Measurements from ENCODE around the gene DOCK10.

DOCK10 gene

DNA sequence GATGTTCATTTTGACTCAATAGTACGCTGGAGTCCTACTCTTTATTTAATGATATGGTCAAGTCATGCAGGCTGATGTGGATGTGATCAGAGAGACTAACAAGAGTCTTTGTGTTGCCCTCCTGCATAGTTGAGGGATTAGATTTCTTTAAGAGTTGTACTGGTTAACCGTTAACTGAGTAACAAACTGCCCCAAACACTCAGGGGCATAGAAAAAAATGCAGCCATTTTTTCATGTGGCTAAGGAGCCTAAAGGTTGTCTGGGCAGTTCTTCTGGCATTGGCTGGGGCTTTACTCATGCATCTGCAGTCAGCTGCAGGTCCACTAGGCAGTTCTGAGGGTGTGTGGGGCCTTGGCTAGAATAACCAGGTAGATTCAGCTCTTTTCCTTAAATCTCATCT, 32.5 kb downstream of the DOCK10 start:
- no peak for DNase-seq

DNA sequence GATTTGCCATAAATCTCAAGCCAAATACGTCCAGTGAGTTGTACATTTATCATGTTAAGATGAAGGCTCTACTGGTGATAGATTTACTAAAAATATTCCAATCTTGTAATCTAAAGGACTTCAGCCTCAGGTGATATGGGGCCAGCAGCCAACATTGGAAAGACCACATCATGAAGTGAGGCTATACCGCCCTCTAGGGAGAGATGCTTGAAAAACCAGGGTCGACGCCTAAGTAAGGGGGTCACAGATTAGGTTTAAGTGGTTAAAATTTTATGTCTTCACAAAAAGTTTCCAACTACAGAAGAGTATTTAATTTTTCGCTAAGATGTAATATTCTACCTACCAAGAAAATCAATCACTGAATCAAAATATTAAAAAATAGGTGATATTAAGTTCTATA, 33.3 kb downstream of the DOCK10 start:
- peak; percentile 1 to 6 for DNase-seq

DNA sequence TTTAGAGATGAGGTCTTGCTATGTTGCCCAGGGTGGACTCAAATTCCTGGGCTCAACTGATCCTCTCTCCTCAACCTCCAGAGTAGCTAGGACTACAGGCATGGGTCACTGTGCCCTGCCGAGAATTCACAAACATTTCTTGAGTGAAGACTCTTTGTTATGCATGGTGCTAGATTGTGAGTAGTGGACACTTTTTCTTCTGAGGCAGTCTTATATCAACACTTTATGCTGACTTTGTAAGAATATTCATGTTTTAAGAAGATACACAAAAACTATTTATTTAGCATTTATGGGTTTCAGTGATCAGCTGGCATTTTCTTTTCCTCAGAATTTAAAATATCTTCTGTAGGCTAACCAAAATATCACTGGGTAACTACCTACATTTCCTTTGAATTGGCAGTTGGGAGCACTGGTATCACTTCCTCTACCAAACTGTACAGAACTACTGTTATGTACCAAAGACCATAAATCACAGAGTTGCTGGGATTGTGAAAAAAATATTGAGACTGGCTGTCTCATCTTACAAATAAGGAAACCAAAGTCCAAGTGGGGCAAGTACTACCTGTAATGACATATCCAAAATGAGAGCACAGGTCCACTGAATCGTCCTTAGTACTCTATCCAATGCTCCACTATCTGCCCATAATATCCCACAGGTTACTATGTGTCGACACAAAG, 34.0 kb downstream of the DOCK10 start:
- no peak for DNase-seq

DNA sequence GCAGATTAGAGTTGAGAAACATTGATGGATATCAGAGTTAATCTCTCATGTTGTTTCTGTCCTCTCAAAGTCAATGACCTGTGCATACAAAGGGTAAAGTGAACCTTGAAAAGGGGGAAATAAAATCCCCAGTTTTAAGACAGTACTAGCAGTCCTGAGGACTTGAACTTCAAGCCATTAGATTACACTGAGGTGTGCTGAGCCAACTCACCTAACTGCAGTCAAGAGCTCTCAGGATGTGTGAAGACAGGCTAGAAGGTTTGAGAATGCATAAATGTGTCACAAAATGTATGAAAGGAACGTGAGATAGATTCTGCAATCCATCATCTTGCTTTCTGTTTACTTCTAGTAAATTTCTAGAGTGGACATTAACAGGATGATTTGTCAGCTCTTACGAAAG, 35.5 kb downstream of the DOCK10 start:
- no peak for DNase-seq

DNA sequence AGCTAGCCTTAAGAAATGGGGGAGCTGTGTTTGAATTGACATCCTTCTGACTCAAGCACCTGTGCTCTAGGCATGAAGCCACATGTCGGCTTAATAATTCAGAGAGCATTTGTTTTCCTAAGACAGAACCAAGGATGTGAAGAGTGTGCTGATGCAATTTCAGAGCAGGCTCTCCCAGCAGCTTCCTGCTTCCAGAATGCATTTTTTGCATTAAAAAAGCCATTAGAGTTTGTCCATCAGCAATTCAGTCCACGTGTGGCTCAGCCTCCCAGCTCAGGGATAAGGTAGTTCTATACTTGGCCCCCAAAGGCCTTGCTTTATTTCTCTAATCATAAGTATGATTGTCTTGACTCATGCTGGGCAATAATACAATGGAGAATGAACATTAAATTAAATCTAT, 37.7 kb downstream of the DOCK10 start:
- no peak for DNase-seq

DNA sequence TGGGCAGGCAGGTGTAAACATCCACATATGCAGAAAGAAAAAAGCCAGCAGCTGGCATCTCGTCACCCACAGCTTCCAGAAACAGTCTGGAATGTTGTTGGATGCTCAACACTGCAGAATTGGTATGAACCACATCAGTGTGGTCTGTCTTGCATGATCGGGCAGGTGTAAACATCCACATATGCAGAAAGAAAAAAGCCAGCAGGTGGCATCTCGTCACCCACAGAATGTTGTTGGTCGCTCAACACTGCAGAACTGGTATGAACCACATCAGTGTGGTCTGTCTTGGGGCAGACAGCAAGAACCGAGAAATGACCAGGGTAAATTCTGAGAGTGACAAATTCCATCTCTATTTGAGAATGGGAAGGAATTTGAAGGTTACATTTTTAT, 39.6 kb downstream of the DOCK10 start:
- DNase-seq = no peak

DNA sequence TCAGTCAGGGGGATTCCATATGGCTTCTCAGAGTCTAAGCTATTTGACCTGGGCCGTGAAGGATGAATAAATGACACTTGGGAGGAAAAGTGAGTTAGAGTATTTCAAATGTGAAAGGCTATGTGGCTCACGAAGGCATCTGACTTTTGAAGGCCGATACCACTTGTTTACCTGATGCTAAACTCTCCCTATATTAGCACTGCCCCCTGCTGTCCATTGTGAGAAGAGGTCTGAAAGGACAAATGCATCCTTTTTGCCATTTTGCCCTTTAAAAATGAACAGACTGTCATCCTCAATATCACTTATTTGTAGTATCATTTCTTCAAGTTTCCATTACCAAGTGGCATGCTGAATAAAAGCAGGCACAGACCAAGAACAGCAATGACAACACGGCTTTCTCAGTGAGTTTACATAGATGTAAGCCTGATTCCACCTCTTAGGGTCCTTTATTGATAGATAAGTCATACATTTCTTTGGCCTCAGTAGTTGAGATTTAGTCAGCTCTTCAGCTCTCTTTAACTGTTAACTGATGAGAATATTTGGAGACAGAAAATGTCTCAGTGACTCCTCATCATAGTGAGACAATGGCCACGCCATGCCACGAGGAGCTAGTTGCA, 40.1 kb downstream of the DOCK10 start:
- DNase-seq = peak; percentile 50 to 51

DNA sequence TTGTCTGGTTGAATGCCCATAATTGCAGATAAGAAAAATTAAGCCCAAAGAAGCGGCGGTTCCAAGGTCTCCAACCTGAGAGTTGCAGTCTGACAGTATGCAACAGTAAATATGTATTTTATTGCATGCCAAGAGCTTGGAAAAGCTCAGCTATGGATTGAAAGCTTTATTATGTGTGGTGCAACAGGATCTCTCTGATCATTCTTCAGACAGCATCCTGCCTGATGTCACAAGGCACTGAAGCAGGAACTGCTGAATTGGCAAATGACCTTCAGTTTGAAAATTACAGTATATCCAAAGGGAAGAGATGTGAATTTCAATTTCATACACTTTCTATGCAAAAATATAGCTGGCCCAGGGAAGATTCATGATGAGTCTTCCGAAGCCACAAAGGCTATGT, 42.5 kb downstream of the DOCK10 start:
- no peak for DNase-seq

DNA sequence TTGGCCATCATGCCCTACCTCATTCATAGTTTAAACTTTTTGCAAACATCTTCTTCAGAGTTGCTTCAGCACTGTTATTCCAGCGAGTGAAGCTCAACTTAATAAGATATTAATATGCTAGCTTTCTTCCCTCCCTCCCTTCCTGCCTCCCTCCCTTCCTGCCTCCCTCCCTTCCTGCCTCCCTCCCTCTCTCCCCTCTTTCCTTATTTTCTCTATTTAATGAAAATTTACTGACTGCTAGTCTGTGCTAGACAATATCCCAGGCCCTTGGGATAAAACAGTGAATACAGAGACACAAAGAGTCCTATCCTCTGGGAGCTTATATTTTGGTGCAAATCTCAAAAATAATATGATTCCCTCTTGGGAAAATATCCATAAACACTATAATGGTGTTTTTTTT, 42.9 kb downstream of the DOCK10 start:
- no peak for DNase-seq

DNA sequence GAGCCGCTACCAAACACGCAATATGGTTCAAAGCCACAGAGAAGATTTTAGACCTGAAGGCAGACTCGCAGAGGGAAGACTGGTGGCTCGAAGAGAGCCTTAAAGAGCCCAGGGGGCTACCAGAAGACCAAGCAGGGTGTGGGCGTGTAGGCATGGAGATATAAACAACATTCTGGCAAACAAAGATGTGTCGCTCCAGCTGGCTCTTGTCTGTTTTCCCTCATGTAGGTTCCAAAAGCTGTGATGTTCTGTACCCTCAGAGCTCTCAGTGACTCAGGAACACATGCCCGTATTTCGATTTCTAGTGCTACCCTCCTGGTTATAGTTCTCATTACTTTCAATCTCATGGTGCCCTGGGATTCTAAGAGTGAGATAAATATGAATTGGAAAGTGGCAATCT, 44.5 kb downstream of the DOCK10 start:
- no peak for DNase-seq

DNA sequence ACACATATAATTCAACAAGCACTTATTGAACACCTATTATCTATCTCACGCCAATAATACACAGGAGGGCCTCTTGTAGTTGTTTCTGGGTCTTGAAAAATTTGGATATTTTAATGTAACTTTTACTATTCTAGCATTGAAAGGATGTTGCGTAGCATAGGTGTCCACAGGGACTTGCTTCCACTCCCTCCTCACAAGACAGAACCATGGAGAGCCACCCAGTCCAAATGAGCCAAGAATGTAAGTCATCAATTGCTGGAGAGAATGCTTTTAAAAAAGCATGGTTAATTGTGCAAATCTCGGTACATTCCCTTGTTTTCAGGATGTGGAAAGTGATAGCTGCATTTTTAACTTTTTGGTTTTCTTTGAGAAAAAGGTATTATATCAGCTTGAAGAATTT, 46.8 kb downstream of the DOCK10 start:
- DNase-seq = no peak

DNA sequence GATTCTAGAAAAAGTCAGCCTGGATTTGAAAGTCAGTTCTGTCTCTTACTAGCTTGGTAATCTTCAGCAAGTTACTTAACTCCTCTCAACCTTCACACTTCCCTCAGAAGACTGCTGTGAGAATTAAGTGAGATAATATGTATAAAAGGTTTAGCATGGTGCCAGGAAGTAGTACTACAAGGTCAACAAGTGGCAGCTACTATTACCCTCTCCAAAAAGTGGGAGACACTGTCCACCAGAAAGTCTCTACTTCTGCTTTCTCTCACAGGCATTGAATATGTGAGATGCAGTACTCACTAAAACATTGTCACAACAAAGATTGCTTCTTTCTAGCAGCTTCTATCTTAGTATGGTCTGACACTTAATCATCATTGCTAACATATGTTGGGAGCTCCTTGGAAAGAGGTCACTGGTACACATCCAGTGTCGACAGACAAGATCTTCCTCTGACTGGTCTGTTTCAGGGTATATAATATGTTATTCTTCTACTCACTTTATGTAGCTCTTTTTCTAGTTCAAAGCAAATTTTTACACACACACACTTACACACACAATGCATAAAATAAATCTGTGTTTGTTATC, 47.9 kb downstream of the DOCK10 start:
- DNase-seq = no peak

DNA sequence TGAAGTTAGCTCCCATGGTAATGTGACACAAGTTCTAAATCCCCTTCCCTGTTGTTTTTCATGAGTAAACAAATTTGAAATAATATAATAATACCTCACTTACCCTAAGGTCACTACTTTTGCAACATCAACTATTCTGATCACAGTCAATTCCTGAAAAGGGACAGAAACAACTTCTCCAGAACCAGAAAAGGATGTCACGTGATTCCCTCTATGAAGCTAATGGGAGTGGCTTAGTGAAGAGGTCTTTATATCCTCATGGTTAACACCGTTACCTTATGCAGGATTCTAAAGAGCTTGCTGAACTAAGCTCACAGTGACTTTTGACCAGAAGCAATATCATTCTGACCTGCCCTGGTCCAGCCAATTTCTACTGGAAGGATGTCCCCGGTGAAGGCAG, 51.6 kb downstream of the DOCK10 start:
- no peak for DNase-seq

DNA sequence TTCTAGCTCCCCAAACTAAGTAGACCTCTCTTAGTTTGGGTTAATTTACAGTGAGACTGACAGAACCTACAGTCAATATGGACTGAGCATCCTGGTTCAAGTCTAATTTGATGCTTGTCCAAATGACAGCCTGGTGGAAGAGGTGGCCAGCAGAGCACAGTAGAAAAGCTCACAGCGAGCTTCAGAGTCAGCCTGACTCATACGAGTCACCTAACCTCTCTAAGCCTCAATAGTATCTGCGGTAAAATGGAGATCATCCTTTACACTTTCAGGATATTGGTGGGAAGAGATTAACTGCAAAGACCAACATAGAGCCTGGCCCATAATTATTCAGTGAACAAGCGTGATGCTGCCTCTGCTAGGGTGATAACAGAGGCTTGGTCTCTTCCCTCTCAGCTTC, 54.5 kb downstream of the DOCK10 start:
- DNase-seq = no peak

DNA sequence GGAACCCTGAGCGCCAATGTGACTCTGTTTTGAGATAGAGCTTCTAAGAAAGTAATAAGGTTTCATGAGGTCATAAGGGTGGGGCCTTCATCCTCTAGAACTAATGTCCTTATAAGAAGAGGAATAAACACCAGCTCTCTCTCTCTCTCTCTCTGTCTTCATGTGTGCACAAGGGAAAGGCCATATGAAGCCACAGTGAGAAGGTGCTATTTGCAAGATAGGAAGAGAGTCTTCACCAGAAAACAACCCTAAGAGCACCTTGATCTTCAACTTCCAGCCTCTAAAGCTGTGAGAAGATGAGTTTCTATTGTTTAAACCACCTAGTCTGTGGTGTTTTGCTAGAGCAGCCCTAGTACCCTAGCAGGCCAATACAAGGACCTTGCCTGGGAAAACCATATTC, 55.8 kb downstream of the DOCK10 start:
- DNase-seq = no peak

DNA sequence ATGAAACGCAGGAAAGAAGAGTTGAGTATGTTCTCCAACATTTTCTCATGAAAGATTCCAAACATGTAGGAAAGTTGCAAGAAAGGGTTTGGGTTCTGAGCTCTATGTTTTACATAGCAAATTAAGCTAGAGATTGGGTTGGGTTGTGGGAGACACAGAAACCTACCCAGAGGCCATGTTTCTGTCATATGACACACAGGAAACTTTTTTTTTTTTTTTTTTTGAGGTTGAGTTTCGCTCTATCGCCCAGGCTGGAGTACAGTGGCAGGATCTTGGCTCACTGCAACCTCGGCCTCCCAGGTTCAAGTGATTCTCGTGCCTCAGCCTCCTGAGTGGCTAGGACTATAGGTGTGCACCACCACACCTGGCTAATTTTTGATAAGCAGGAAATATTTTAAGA, 57.6 kb downstream of the DOCK10 start:
- DNase-seq = no peak

DNA sequence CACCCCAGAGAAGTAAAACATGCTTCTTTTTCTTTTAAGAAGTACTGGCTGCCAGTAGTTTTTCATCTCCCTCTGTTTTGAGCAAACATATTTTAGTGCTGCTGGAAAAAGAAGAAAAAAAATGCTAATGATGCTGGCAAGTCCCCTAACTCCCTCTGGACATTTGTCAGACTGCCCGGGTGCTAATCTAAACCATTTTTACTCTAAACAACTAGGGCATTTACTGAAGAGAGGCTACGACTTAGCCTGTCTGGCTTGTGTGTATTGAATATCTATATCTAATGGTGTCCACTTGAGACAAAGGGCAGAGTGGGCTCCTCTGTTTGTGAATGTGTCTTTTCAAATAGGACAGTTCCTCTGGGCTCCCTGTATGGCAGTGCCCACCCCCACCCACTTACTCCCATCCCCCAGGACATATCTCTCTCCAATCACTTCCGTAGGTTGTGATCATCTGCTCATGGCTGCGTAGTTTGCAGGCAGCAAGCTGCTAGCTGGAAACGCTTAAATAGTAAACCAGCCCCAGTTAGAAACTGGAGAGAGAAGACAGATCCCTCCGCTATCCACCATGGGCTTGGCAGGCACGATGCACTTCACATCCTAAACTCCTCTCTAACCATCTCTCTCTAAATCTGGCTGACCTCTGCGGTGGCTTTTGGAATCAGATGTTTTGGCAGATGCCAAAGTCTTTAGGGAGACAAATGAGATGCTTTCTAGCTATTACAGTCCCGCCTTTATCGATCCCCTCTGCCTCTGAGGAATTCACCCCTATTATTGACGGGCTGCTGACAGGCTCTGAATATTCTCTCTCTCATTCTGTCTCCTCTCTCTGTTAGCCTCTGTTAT, 58.3 kb downstream of the DOCK10 start:
- no peak for DNase-seq

DNA sequence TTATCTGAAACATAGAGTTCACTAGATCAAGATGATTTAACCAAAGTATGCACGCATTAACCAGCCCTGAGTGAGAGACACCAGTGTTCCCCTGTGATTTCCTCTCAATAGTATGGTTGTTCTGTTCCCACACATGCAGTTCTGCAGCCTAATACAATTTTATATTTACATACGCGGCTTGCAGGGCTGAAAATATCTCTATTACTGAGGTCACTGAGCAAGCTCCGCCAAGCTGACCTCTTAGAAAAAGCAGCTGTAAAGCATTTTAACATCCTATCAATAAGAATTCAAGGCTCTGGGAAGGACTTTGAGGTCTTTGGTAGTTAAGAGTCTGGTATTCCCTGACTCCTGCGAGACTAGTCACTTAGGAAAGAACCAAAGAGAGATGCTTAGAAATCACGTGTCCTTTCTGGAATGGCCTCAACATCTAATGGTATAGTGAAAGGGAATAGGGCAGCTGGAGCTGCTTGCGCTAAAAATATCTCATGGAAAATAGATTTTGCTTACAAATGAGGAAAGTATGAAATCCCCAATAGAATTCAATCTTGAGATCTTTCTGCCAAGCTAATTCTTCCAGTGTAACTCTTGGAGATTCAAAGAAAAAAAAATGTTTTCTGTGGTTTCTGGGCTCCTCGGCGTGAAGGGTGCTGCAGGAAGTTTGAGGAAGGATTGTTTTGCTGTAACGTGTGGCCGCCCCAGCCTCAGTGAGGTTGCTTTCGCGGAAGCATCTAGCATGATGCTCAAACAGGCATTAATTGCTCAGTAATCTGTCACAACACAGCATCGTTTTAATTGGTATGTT, 59.2 kb downstream of the DOCK10 start:
- DNase-seq = no peak

DNA sequence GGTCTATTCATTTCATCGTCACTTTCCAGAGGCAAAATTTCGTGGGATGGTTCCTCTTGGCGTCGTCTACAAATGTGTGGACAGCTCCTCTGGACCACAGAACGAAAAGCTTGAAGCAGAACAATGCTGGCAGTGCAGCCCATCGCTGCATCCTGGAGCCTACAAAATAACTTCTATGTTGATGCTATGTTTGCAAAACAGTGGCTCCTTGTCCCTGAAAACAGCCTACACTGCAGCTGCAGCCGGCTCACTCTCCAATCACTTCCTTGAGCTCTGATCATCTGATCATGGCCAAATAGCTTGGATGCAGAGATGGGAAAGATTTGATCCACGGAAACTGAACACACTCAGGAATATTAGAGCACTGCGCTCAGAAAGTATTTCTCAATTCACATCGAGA, 60.0 kb downstream of the DOCK10 start:
- no peak for DNase-seq

DNA sequence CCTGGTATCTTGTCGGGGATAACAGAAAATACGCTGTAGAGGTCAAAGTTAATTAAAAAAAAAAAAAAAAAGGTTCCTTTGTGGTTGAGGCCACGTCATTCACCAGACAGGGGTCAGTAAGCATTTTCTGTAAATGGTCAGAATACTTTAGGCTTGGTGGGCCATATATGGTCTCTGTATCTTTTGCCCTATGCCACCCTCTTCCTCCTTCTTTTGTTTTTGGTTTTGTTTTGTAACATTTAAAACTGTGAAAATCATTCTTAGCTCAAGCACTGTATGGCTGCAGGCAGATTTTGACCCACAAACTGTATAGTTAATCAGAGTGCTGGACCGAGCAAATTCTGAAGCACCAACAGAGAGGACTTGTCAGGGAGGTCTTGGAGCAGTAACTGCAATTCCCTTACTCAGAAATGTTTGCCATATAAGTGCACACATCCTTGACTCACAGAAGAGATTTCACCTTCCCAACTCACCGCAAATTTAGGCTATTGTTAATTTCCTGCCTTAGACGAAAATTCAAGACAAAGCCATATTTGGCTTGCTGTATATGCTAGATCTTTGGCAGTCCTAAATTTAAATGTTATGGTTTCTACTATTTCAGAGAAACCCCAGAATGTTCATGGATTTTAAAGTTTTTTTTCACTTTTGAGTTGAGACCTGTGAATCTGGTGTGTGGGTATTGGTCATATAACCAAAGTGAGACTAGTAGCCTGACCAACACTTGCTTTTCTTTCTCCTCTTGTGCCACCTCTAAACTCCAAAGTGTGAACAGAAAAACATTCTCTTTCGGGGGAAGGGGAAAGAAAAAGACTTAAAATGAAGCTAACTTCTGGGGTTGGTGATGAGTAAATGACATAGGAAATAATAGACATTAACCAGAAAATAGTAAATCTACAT, 65.4 kb downstream of the DOCK10 start:
- no peak for DNase-seq

DNA sequence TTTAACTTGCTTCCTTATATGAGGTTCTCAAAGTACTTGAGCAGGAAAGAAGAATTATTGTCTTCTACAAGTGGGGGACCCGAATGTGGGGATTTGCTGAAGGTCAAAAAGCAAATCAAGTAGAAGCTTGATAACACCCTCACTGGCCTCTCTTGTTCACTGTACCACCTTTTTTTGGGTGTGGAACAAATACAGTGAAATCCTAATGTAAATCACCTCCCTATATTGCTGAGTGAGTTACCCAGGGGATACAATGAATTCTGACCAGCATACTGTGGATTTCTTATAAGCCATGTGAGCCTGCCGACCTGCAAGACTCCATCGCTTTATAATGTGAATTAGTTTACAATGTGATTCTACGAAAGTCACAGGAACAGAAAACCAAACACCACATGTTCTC, 66.5 kb downstream of the DOCK10 start:
- no peak for DNase-seq

All from AML-193 (cell line).